ENCODE measurements around the gene PKD1.
"Not testable (repeated sequence)": the region's sequence is repeated elsewhere in the genome, so short reads cannot be mapped to it uniquely, and the experiment has no call there.

The PKD1 gene

DNA sequence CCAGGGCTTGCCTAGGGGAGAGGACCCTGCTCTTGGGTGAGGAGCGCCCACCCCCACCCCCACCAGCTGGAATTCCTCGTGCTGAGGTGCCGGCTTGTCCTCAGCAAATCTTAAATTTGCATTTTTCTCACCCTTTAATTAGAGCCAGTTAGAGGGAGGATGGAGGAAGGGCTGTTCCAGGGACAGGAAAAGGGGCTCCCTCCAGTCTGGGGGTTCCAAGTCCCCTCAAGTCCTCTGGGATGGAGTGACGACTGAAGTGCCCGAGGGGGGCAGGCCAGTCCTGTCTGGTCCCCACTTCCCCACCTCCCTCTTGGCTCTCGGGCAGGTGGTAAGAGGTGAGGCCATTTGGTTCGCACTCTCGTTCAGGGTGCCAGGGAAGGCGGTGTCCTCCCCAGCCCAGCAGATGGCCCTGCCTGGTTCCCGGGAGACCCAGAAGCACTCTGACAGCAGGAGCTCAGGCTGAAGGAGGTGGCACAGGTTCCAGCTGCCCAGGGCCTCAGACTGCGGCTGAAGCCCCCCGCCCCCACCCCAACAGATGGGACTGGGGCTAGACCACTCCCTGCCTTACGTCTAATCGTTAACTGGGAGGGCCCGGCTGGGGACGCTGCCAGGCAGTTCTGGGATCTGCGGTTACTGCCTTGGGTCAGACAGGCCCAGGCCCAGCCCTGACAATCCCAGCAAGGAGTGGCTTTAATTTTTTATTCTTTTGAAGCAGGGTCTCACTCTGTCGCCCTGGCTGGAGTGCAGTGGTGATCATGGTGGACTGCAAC is 14.9 kb upstream of the PKD1 start:
- no peak for DNase-seq (ENCODE audit: low read depth)

- DNase-seq (ENCODE audit: low read depth) = no peak
Measured at GRCh38 chr16:2149630-2150417, 14.1 kb upstream of the PKD1 start.

DNA sequence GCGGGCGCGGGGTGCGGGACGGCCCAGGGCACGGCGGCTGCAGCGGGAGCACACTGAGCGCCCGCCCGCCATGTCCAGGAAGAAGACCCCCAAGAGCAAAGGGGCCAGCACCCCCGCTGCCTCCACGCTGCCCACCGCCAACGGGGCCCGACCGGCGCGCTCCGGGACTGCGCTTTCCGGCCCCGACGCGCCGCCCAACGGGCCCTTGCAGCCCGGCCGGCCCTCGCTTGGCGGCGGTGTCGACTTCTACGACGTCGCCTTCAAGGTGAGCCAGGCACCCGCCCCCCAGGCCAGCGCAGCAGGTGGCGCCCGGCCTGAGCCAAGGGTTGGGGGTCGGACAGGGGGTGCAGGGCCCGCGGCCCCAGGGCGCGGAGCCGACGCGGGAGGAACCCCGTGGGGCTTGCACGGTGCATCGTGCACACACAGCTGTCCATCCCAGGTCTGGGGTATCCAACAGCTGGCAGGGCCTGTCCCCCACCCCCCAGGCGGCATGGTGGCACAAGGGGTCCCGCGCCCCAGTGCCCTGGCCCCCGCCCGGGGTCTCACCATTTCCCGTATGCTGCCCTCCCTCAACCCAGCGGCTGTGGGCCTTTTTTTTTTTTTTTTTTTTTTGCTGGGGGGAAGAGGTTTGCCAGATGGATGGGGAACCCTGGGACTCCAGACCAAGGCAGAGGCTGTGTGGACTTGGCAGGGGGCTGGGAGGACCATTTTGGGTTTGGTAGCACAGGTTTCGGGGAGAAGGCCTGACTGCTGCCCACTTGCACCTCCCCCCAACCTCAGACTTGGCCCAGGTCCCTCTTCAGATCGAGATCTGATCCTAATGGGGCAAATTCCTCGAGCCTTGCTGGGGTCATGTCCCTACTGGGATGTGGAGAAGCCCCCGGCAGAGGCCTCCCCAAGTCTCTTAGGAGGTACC is 13.3 kb upstream of the PKD1 start:
- DNase-seq (ENCODE audit: low read depth) = no peak

- DNase-seq (ENCODE audit: low read depth) = peak; percentile 45
Measured at GRCh38 chr16:2147981-2148671, 12.4 kb upstream of the PKD1 start, which contains the start of gene RAB26. TSS of gene RAB26 (plus strand) at chr16:2148625. CDS start at chr16:2148784, 159 bp downstream.

DNA sequence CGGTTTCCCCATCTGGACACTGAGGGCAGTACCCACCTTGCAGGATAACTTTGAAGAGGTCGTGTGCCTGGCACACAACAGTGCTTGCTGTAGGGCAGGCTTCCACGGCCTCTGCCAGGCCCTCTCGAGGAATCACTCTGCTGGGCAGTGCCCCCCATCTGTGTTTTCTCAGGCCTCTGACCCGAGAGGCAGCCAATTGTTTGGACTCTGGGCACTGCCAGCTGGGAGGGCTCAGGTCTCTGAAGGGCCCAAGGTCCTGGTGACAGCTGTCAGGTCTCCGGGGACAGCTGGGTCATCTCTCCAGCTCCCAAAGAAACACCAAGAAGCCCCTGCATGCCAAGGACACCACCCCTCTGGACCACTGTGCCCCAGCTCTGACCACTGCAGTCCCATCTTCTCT is 11.7 kb upstream of the PKD1 start:
- no peak for DNase-seq (ENCODE audit: low read depth)

GRCh38 chr16:2145843-2146242 is 10.1 kb upstream of the PKD1 start:
- no peak for DNase-seq (ENCODE audit: low read depth)

DNA sequence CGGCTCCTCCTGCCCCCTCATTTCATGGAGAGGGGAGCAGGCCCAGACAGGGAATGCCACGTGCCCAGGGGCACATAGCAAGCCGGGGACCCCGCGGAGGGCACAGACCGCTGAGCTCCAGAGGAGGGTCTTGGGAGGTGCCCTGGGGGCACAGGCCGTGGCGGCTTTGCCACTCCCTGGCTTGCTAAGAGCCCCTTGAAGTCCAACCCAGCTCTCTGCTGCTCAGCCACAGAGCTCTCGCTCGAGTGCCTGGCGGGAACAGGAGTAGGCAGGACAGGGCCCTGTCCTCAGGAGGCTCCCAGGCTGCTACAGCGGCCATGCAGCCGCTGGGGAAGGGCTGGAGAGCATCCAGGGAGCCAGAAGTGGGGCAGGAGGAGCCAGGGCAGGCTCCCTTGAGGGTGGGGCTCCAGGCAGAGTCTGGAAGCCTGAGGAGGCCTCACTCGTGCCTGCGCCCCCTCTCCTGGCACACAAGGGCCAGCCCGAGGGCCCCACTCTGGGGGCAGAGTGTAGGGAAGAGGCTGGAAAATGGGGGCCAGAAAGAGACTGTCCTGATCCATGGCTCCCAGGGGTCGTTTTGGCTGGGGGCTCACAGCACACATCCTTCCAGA is 8.3 kb upstream of the PKD1 start:
- no peak for DNase-seq (ENCODE audit: low read depth)

DNA sequence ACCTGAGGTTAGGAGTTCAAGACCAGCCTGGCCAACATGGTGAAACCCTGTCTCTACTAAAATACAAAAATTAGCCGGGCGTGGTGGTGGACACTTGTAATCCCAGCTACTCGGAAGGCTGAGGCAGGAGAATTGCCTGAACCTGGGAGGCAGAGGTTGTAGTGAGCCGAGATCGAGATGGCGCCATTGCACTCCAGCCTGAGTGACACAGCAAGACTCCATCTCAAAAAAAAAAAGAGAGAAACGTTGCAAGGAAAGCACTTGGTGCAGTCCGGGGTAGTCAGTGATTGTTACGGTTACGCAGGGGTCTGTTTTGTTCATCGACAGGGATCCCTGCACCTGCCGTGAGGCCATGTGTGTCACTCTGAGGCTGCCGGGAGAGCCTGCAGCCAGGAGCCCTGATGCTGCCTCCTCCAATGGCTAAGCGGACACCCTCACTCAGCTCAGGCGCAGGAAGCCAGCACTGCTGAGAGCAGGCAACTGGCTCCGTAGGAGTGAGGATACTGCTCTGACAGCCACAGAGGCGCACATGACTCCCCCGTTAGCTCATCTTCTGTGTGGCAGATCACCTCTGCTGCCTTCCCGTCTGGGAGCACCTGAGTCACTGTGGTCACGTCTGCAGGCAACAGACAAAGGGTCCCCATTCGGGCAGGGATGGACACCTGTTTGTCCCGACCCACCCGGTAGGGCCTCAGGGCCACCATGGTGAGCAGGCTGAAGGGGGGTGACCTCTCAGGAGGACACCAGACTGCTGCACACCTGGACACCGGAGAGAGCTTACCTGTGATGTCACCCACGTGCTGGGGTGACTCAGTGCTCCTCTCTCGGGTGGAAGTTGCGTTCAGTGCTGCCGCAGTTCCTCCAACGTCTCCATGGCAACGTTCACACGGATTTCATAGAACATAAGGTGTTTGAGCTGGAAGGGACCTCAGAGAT is 7.5 kb upstream of the PKD1 start:
- no peak for DNase-seq (ENCODE audit: low read depth)

DNA sequence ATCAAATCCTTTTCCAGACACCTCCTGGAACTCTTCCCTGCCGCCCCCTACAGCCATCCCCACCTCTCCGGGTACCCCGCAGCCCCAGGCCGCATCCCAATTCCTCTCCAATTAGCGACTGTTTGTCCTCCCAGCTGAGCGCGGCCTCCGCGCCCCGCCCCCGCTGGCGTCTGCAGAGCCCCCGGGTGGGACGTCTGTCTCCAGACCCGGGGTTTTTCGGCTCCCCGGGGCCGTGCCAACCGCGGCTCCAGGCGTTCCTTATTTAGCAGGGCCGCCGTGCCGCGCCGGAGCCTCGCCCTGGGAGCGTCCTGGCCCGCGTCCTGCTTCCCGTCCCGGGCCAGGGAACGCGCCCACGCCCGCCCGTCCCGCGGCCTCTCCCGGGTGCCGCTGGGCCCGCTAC is 627 bp downstream of the PKD1 start:
- not testable (repeated sequence) for DNase-seq (ENCODE audit: low read depth)

GRCh38 chr16:2133797-2134196 is 1.9 kb downstream of the PKD1 start:
- not testable (repeated sequence) for DNase-seq (ENCODE audit: low read depth)

- not testable (repeated sequence) for DNase-seq (ENCODE audit: low read depth)
Measured at GRCh38 chr16:2129890-2130447, 5.7 kb downstream of the PKD1 start.

DNA sequence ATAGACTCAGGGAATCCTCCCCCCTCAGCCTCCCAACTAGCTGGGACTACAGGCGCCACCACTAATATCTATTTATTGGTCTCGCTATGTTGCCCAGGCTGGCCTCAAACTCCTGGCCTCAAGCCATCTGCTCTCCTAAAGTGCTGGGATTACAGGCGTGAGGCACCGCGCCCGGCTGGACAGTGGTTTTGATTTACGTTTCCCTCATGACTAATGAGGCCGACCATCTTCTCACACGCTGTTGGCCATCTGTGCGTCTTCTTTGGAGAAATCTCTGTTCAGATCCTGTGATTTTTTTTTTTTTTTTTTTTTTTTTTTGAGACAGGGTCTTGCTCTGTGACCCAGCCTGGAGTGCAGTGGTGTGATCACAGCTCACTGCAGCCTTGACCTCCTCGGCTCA is 6.4 kb downstream of the PKD1 start:
- DNase-seq (ENCODE audit: low read depth) = not testable (repeated sequence)

- not testable (repeated sequence) for DNase-seq (ENCODE audit: low read depth)
Measured at GRCh38 chr16:2127630-2128280, 7.9 kb downstream of the PKD1 start.

GRCh38 chr16:2126928-2127556 is 8.7 kb downstream of the PKD1 start:
- not testable (repeated sequence) for DNase-seq (ENCODE audit: low read depth)

DNA sequence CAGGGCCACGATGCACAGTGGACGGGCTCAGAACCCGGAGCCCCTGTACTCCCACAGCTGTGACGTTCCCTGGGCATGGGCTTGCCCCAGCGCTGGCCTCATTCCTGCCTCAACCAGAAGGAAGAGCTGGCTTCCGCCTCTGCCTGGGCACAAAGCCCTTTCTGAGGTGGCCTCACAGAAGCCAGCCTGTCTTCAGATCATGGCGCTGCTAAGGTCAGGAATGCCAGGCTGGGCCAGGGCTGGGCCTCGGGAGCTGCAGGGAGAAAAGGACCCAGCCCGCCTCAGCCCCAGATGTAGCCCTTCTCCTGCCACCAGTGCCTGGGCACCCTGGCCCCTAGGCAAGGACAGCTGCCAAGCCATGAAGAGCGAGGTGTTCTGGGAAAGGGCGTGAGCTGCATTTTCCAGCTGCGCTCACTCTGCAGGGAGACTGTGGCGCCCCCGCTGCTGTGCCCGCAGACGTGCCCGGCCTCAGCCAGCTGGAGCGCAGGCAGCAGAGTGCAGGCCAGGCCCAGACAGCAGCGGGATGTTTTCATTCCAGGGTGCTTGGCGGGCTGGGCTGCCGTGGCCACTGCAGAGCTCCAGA is 9.4 kb downstream of the PKD1 start:
- DNase-seq (ENCODE audit: low read depth) = not testable (repeated sequence)

DNA sequence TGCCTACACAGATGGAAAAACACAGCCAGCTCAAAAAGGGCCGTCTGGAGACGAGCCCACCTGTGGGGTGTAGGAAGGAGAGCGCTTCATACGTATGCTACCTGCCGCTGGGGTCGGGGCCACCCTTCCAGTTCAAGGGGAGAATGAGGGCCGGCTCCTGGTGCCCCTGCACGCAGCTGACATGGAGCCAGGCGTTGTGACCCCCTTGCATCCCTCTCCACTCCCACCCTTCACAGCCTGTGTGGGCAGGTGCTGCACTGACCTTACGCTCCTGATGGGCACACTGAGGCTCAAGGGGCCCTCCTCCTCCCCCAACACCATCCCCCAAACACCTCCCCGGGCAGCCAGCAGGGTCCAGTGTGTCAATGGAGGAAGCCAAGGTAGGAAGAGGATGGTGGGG is 10.1 kb downstream of the PKD1 start:
- not testable (repeated sequence) for DNase-seq (ENCODE audit: low read depth)

DNA sequence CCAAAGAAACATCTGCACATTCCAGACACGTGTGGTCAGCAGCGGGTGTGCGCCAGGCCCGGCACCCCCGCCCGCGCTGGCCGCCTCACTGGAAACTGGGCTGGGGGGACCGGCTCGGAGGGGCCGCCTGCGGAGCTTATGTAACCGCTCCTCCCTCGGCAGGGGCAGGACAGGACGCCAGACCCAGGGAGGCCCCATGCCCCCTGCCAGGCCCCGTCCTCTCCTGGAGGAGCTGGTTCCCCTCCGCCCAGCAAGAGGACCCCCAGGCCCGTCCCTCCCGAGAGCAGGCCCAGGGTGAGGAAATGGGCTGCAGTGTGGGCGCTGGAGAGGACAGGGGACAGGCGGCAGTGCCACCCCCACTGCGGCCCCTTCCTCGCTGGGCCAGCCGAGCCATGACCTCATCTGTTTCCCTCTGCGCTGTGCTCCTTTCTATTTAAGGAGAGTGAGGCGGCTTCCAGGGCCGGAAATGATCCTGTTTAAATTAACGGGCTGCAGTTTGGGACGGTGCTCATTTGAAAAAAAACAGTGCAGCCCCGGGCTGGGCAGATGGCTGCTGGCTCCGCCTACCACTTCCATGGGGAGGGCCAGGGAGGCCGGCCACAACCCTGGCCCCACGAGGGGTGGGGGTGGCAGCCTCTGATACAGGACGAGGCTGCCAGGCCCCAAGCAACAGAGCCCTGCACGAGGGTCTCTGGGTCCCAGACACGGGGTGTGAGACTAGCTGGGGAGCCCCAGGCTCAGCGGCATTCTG is 10.8 kb downstream of the PKD1 start:
- not testable (repeated sequence) for DNase-seq (ENCODE audit: low read depth)

DNA sequence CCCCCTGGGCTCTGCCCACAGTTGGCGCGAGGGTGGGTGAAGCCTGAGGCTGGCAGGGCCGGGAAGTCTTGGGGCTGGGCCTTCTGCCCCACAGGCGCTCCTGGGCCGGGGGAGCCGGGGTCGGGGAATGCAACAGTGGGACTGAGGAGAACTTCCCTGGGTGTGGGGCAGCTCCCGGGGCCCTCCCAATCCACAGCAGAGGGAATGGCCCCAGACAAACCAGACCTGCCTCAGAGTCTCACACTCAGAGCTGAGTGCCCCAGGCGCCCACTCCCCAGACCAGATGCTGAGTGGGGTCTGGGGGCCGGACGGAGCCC is 11.4 kb downstream of the PKD1 start:
- not testable (repeated sequence) for DNase-seq (ENCODE audit: low read depth)
